ENCODE results near the gene SAA4. TPM values are rescaled to one million over a fixed set of nuclear protein-coding genes. Genes with fewer than 3 reads are reported as not detected.

SAA4 gene, protein sequence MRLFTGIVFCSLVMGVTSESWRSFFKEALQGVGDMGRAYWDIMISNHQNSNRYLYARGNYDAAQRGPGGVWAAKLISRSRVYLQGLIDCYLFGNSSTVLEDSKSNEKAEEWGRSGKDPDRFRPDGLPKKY
- total RNA-seq (1 to 10 TPM in 1 of 2 donors, not detected in 1; 3.7 TPM), polyA plus RNA-seq (ENCODE audit: insufficient read length in 6 of 6) (not detected)
- long read RNA-seq, donor 1, result 0 reads
- long read RNA-seq, donor 2, result 0 reads
- long read RNA-seq, donor 3, result 0 reads
- long read RNA-seq, donor 4, result 0 reads
- long read RNA-seq, donor 5, result 0 reads
- long read RNA-seq, donor 6, result 0 reads
- long read RNA-seq, donor 7, result 0 reads
- long read RNA-seq, donor 8, result 0 reads
- long read RNA-seq, donor 9, result 0 reads
- long read RNA-seq, donor 10, result 0 reads
- long read RNA-seq, donor 11, result 0 reads
- long read RNA-seq, donor 12, result 0 reads

DNA sequence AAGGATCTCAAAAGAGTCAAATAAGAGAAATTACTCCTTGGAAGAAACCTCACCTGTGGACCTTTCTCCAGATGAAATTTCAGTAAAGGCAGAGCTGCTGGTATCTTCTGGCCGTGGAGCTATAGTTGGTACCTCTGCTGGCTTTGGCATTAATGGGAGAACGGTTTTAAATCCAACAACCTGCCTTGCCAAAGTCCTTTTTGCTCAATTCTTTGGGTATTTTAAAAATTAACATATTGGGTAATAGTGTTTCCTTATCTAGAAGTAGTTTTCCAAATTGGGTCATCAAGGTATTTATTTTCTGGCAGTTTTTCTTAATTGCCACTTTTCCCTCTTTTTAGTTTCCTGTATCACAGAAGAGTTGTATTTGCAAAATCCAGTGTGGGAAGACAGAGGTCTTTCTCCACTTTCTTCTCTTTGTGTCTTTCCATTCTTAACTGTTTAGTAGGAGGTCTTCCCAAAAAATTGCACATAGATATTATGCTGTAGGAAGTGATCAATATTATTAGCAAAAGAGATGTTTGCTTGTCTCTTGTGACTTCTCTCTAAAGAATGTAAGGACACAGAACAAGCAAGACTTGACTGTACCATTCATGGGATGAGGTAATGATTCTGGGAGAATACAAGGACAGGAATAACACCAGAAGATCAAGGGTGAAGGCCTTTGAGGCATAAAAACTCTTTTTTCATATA is at the start of gene SAA4:
TSS of gene SAA4 (minus strand) at position 139 of the 693 bp plus-strand sequence. CDS start 876 bp downstream, outside the sequence.
- no peak for DNase-seq
- Histone ChIP-seq H3K9me3 (no peaks in the 10 kb centered on the region), H3K36me3 (no peaks in the 10 kb centered on the region), H3K4me1 (no peaks in the 10 kb centered on the region), H3K27ac (no peak within 1 kb of the TSS), H3K27me3 (peaks cover 0 to 31% of the 10 kb centered on the region in 2 donors), H3K4me3 (no peak within 1 kb of the TSS)
- intact Hi-C loops (cut with DNase I), result no loop called here
- TF ChIP-seq, protein P1, sequence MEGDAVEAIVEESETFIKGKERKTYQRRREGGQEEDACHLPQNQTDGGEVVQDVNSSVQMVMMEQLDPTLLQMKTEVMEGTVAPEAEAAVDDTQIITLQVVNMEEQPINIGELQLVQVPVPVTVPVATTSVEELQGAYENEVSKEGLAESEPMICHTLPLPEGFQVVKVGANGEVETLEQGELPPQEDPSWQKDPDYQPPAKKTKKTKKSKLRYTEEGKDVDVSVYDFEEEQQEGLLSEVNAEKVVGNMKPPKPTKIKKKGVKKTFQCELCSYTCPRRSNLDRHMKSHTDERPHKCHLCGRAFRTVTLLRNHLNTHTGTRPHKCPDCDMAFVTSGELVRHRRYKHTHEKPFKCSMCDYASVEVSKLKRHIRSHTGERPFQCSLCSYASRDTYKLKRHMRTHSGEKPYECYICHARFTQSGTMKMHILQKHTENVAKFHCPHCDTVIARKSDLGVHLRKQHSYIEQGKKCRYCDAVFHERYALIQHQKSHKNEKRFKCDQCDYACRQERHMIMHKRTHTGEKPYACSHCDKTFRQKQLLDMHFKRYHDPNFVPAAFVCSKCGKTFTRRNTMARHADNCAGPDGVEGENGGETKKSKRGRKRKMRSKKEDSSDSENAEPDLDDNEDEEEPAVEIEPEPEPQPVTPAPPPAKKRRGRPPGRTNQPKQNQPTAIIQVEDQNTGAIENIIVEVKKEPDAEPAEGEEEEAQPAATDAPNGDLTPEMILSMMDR (IDR thresholded peaks at IDR 0.05), result no peak
- ATAC-seq, result no peak

DNA sequence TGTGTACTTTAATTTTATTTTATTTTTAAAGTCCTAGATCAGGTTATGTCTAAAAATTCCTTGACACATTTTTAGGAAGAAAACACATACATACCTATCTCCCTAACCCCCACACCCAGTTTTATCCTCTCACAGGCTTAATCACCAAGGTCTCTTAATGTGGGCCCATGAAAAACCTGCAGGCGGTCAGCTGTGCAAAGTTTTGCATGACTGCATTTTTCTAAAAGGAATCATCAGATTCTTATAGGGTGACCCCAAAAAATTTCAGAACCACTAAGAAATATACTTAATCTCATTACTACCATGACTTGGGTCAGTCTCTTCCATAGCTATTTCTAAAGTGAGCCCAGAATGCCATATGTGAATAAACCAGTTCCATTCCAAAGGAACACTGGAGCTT is 49.2 kb upstream of the SAA4 start:
- H3K27ac ChIP-seq, result no peak overlapping the region
- TF ChIP-seq, protein P1 (IDR thresholded peaks at IDR 0.05), result no peak
- no peaks in the 10 kb centered on the region for H3K27me3 ChIP-seq
- no peak overlapping the region for H3K4me3 ChIP-seq
- peaks cover 0 to 98% of the 10 kb centered on the region in 2 donors for H3K36me3 ChIP-seq
- intact Hi-C loops (cut with DNase I), result no loop called here
- no peak for DNase-seq
- H3K4me1 ChIP-seq, result no peaks in the 10 kb centered on the region
- no peaks in the 10 kb centered on the region for H3K9me3 ChIP-seq
- no peak for ATAC-seq

DNA sequence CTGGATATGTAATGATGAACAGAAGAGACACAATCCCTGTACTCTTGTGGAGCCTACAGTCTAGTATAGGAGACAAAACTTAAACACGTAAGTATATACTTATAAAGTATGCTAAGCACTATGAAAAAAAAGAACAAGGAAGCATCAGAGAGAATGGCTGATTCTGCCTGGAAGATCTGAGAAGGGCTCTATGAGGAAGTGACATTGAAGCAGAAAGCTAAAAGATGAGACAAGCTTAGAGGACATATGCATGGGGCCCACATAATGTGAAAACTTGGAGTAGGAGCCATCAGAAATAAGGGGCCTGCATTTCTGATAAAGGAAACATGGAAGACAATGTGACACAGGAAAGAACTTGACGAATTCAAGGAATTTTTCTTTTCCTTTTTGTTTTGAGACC is 46.0 kb upstream of the SAA4 start:
- H3K36me3 ChIP-seq, result peaks cover 0 to 94% of the 10 kb centered on the region in 2 donors
- intact Hi-C loops (cut with DNase I), result no loop called here
- no peaks in the 10 kb centered on the region for H3K9me3 ChIP-seq
- no peaks in the 10 kb centered on the region for H3K27me3 ChIP-seq
- H3K27ac ChIP-seq, result no peak overlapping the region
- DNase-seq (no peak), ATAC-seq (no peak)
- TF ChIP-seq, protein P1 (IDR thresholded peaks at IDR 0.05), result no peak
- H3K4me1 ChIP-seq, result no peaks in the 10 kb centered on the region
- H3K4me3 ChIP-seq, result no peak overlapping the region

DNA sequence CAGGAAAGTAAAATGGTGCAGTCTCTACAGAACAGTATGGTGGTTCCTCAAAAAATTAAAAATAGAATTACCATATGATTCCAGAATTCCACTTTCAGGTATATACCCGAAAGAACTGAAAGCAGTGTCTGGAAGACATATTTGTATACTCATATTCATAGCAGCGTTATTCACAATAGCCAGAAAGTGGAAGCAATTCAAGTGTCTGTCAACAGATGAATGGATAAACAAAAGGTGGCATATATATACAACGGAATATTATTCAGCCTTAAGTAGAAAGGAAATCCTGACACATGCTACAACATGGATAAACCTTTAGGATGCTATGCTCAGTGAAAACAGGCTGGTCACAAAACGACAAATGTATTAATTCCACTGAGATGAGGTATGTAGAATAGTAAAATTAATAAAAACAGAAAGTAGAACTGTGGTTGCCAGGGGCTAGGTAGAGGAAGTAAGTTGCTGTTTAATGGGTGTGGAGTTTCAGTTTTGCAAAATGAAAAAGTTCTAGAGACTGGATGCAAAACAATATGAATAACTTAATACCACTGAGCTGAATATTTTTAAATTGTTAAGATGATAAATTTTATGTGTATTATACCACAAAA is 43.9 kb upstream of the SAA4 start:
- TF ChIP-seq, protein P1 (IDR thresholded peaks at IDR 0.05), result no peak
- Histone ChIP-seq H3K27me3 (no peaks in the 10 kb centered on the region), H3K27ac (peak overlapping the region in 1 of 2 donors; percentile 53), H3K4me1 (no peaks in the 10 kb centered on the region), H3K4me3 (no peak overlapping the region), H3K9me3 (no peaks in the 10 kb centered on the region), H3K36me3 (peaks cover 0 to 73% of the 10 kb centered on the region in 2 donors)
- intact Hi-C loops (cut with DNase I), result no loop called here
- ATAC-seq (no peak), DNase-seq (no peak)
